BE2C (cell line): ENCODE results near the gene USP37.

Source experiments
- DNase-seq: peaks from one replicate; pipeline ENCODE4 v3.0.0-alpha.2; 2020
- H3K27me3 ChIP-seq: fragments of 250-450 bp; sonication (Bioruptor Pico); 2 replicates; pipeline ENCODE4 v1.5.1; 2020; ENCODE audit warnings: mild to moderate bottlenecking
- H3K36me3 ChIP-seq: fragments of 250-450 bp; sonication (Bioruptor Pico); 2 replicates; pipeline ENCODE4 v1.5.1; 2020; ENCODE audit warnings: mild to moderate bottlenecking
- H3K4me1 ChIP-seq: fragments of 250-450 bp; sonication (Bioruptor Pico); 2 replicates; pipeline ENCODE4 v1.5.1; 2020
- H3K4me3 ChIP-seq: 2 replicates; pipeline ENCODE4 v1.5.1; 2011; ENCODE audit warnings: low read depth, low read length
- H3K9me3 ChIP-seq: fragments of 250-450 bp; sonication (Bioruptor Pico); 2 replicates; pipeline ENCODE4 v1.5.1; 2020
- CTCF ChIP-seq: IDR thresholded peaks from 2 replicates; pipeline ENCODE4 v1.5.1; 2012; ENCODE audit warnings: mild to moderate bottlenecking, low read depth, low read length

Gene USP37

DNA sequence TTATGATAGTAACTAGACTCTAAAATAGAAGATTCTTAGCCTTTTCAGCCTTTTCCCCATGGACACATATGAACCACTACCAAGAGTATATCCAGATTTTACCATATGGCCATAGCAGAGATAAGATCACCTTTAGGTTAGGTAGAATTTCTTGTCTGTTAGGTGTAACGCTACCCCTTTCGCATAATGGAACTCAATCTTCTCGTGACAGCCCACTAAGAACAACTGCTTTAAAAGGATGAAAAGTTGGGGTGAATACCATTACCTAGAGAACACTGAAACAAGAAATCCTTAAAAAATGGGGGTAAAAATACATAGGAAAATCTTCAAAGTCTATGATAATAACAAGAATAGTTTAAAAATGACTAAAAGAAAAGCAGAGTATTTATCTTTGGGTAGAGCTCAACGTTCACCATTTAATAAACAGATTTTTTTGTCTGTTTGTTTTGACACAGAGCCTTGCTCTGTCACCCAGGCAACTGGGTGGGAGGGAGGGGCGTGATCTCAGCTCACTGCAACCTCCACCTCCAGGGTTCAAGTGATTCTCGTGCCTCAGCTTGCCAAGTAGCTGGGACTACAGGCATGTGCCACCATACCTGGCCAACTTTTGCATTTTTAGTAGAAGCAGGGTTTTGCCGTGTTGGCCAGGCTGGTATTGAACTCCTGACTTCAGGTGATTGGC lies 82.0 kb downstream of the USP37 start:
- peaks cover 36% of the 10 kb centered on the region for H3K36me3 ChIP-seq
- no peak for DNase-seq
- no peak overlapping the region for H3K4me3 ChIP-seq
- no peaks in the 10 kb centered on the region for H3K4me1 ChIP-seq
- TF ChIP-seq CTCF, result no peak
- H3K9me3 ChIP-seq, result no peaks in the 10 kb centered on the region
- no peaks in the 10 kb centered on the region for H3K27me3 ChIP-seq

DNA sequence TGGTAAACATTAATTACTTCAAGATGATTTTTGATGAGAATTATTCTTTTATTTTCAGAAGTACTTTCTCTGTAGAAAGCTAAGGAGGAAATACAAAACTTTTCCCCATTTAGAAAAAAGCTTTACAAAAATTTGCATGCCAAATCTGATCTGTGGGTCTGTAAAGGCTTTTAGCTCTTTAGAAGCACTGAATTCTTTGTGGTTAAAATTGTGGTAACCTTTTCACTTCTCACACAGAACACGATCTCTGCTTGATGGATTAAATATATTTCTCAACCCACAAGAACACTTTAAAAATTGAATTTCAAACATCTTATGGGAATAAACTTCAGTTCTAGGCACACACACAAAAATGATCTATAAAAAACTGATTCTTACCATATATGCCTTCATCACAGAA lies 85.5 kb downstream of the USP37 start:
- H3K36me3 ChIP-seq, result peaks cover 19% of the 10 kb centered on the region
- H3K27me3 ChIP-seq, result no peaks in the 10 kb centered on the region
- no peaks in the 10 kb centered on the region for H3K9me3 ChIP-seq
- DNase-seq, result no peak
- H3K4me3 ChIP-seq, result no peak overlapping the region
- no peak for TF ChIP-seq CTCF
- no peaks in the 10 kb centered on the region for H3K4me1 ChIP-seq

GRCh38 chr2:218479595-218479994 lies 88.6 kb downstream of the USP37 start:
- no peaks in the 10 kb centered on the region for H3K27me3 ChIP-seq
- no peak overlapping the region for H3K4me3 ChIP-seq
- DNase-seq, result no peak
- no peaks in the 10 kb centered on the region for H3K9me3 ChIP-seq
- TF ChIP-seq CTCF, result no peak
- H3K4me1 ChIP-seq, result no peaks in the 10 kb centered on the region
- H3K36me3 ChIP-seq, result peaks cover 28% of the 10 kb centered on the region

GRCh38 chr2:218478544-218478943 lies 89.6 kb downstream of the USP37 start:
- Histone ChIP-seq H3K4me1 (no peaks in the 10 kb centered on the region), H3K27me3 (no peaks in the 10 kb centered on the region), H3K9me3 (no peaks in the 10 kb centered on the region), H3K36me3 (peaks cover 35% of the 10 kb centered on the region), H3K4me3 (no peak overlapping the region)
- no peak for DNase-seq
- no peak for TF ChIP-seq CTCF

- no peaks in the 10 kb centered on the region for H3K27me3 ChIP-seq
- H3K9me3 ChIP-seq, result no peaks in the 10 kb centered on the region
- TF ChIP-seq CTCF, result no peak
- H3K36me3 ChIP-seq, result peaks cover 42% of the 10 kb centered on the region
- H3K4me3 ChIP-seq, result no peak overlapping the region
- no peak for DNase-seq
- no peaks in the 10 kb centered on the region for H3K4me1 ChIP-seq
Measured at GRCh38 chr2:218477247-218477646, 90.9 kb downstream of the USP37 start.

DNA sequence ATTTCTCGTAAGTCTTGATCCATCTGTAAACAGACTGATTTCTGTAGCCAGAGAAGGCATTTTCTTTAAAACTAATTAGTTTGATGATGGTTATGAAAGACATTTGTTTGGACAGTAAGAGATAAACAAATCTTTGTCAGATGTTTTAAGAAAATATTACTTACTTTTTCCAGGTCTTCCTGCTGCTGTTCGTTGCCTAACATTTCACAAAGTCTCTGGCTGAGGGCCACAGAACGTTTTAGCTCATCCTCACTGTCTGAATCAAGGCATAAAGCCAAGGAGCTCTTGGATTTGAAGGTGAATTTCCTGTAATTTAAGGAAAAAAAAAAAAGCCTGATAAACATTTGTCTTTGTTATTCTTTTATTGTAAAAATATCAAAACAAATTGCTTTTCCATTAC lies 91.5 kb downstream of the USP37 start:
- no peaks in the 10 kb centered on the region for H3K9me3 ChIP-seq
- no peak for TF ChIP-seq CTCF
- peaks cover 39% of the 10 kb centered on the region for H3K36me3 ChIP-seq
- H3K27me3 ChIP-seq, result no peaks in the 10 kb centered on the region
- H3K4me3 ChIP-seq, result no peak overlapping the region
- no peaks in the 10 kb centered on the region for H3K4me1 ChIP-seq
- DNase-seq, result no peak
